SKM-1 (cell line): ENCODE measurements around the gene C16orf46.

Experiments
- DNase-seq: peaks from one replicate; lab custom pipeline; 2025; ENCODE audit not compliant: unreplicated experiment; lab: John Stamatoyannopoulos, UW

The C16orf46 gene

DNA sequence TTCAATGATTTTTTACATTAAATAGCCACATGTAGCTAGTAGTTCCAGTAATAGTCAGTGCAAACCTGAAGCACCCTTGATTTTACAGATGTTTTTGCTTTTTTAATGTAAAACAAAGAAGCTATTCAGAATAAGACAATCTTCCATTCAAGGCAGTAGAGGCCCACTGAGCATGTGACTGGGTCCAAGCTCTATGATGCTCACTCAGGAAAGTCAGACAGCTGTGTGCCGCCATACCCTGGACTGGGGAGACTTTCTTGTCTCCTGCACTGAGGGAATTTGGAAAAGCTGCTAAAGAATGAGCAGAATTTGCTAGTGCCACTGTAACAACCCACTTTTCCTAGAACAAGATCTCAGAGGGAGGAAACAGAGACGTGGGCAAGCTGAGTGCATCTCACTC is 58.5 kb downstream of the C16orf46 start:
- no peak for DNase-seq

DNA sequence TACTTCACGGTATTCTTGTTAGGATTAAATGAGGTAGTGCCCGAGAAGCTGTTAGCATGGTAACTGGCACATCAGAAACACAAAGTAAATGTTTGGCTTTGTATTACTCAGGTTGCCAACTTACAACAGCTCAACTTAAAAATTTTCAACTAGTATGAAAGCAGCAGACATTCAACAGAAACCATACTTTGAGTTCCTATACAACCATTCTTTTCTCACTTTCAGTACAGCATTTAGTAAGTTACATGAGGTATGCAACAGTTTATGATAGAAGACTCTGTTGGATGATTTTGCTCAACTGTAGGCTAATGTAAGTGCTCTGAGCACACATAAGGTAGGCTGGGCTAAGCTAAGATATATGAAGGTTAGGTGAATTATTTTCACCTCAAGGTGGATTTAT is 62.4 kb downstream of the C16orf46 start:
- no peak for DNase-seq

- no peak for DNase-seq
Observed at GRCh38 chr16:81012974-81013373, 64.1 kb downstream of the C16orf46 start.
